Measurements from ENCODE around the gene FFAR3.

- TF ChIP-seq POLR2A (IDR thresholded peaks at IDR 0.05; ENCODE audit: low read depth, low read length) (no peak), POLR2AphosphoS5 (IDR thresholded peaks at IDR 0.05; ENCODE audit: low read depth, low read length) (no peak)
These were observed 41.0 kb downstream of the FFAR3 start for GRCh38 chr19:35399231-35399630.

Measured in GM12892 (cell line).